ENCODE data around the gene LBX1. TPM values are rescaled to one million over a fixed set of nuclear protein-coding genes. Genes with fewer than 3 reads are reported as not detected.

Gene LBX1
- total RNA-seq, 2 experiments from 2014 or later, result not detected

DNA sequence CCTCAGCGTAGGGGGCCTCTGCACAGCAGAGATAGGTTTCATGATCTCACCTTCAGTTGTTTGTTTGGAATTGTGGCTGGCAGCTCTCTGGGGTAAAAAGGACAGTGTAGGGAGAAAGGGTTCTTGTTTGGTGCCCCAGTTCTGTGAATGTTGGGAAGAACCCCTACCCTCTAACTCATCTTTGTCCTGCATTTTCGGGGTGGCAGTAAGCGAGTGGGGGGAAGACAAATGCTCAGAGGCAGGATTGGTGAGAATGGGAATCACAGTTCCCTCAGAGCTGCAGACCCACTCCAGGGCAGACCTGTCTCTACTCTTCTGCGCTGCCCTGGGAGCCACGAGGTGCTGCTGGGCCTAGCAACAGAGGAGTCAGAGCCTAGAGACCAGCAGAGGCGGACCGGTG lies 1.8 kb upstream of the LBX1 start:
- DNase-seq, result no peak
- Histone ChIP-seq H3K4me3 (ENCODE audit: low read length) (no peak overlapping the region), H3K9me3 (ENCODE audit: control insufficient read depth in 1 of 2, insufficient read depth in 1 of 2, low read length in 2 of 2) (peaks cover 0 to 34% of the 10 kb centered on the region in 2 experiments), H3K4me1 (ENCODE audit: insufficient read depth, low read length) (peaks cover 45% of the 10 kb centered on the region), H3K36me3 (ENCODE audit: insufficient read depth, low read length) (no peaks in the 10 kb centered on the region), H3K27me3 (ENCODE audit: control insufficient read depth in 1 of 2, insufficient read depth in 2 of 2, low read length in 2 of 2) (peaks cover 86 to 98% of the 10 kb centered on the region in 2 experiments), H3K27ac (ENCODE audit: low read depth in 1 of 2, low read length in 2 of 2) (no peak overlapping the region)
- H3K4me1 Mint-ChIP-seq (ENCODE audit: low read depth), result peaks cover 28% of the 10 kb centered on the region
- no peak overlapping the region for H3K27ac Mint-ChIP-seq
- TF ChIP-seq, protein P1, sequence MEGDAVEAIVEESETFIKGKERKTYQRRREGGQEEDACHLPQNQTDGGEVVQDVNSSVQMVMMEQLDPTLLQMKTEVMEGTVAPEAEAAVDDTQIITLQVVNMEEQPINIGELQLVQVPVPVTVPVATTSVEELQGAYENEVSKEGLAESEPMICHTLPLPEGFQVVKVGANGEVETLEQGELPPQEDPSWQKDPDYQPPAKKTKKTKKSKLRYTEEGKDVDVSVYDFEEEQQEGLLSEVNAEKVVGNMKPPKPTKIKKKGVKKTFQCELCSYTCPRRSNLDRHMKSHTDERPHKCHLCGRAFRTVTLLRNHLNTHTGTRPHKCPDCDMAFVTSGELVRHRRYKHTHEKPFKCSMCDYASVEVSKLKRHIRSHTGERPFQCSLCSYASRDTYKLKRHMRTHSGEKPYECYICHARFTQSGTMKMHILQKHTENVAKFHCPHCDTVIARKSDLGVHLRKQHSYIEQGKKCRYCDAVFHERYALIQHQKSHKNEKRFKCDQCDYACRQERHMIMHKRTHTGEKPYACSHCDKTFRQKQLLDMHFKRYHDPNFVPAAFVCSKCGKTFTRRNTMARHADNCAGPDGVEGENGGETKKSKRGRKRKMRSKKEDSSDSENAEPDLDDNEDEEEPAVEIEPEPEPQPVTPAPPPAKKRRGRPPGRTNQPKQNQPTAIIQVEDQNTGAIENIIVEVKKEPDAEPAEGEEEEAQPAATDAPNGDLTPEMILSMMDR (IDR thresholded peaks at IDR 0.05), result no peak
- ATAC-seq (ENCODE audit: poor library complexity), result no peak
- no peaks in the 10 kb centered on the region for H3K36me3 Mint-ChIP-seq (ENCODE audit: low read depth)
- ChIA-PET CTCF (no interaction called here), POLR2A (interaction anchor here (0.7 kb wide), 1 partner anchor 15 kb away, joined by 3 read pairs; no protein-coding TSS in a partner anchor)
- H3K9me3 Mint-ChIP-seq, result no peaks in the 10 kb centered on the region
- intact Hi-C loops (cut with DNase I, micrococcal nuclease), result no loop called here
- H3K4me3 Mint-ChIP-seq, result no peak overlapping the region
- H3K27me3 Mint-ChIP-seq, result peaks cover 87% of the 10 kb centered on the region

DNA sequence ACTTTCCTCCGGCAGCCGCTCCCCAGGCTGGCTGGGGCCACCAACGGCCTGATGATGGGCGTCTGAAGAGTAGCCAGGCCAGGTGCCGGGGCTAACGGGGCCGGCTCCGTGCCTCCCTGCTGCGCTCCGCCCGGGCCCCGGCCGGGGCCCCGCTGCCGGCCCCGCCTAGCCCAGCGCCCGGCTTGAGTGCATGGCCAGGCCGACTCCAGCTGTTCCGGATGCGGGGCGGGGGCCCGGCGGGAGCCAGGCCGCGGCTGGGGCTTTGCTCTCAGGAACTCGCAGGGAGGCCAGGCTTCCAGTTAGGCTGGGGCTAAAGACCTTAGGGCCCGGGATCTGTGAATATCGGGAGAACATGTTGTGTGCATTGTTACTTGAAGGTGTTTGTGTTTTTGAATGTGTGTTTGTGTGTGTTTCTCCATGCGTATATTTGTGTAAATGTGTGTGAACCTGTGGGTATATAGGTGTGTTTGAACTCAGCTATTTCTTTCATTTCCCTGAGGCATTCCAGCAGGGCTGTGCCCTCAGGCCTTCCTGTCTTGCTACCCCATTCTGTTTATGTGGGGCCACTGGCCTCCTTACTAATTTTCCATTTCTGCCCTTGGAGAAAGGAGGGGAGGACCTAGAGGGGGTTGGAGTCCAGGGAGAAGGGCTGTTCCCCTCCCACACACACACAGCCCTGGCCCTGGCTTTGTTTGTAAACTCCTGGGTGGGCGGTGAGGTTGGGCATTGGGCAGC lies 1.1 kb upstream of the LBX1 start:
- no peaks in the 10 kb centered on the region for H3K36me3 Mint-ChIP-seq (ENCODE audit: low read depth)
- Histone ChIP-seq H3K27me3 (ENCODE audit: control insufficient read depth in 1 of 2, insufficient read depth in 2 of 2, low read length in 2 of 2) (peaks cover 86 to 98% of the 10 kb centered on the region in 2 experiments), H3K9me3 (ENCODE audit: control insufficient read depth in 1 of 2, insufficient read depth in 1 of 2, low read length in 2 of 2) (peaks cover 0 to 39% of the 10 kb centered on the region in 2 experiments), H3K4me1 (ENCODE audit: insufficient read depth, low read length) (peaks cover 49% of the 10 kb centered on the region), H3K27ac (ENCODE audit: low read depth in 1 of 2, low read length in 2 of 2) (no peak overlapping the region), H3K36me3 (ENCODE audit: insufficient read depth, low read length) (no peaks in the 10 kb centered on the region), H3K4me3 (ENCODE audit: low read length) (no peak overlapping the region)
- peaks cover 87% of the 10 kb centered on the region for H3K27me3 Mint-ChIP-seq
- no peak overlapping the region for H3K27ac Mint-ChIP-seq
- ChIA-PET POLR2A (interaction anchor here (0.7 kb wide), 1 partner anchor 14 kb away, joined by 3 read pairs; no protein-coding TSS in a partner anchor), CTCF (no interaction called here)
- ATAC-seq (ENCODE audit: poor library complexity) (no peak), DNase-seq (no peak)
- H3K4me1 Mint-ChIP-seq (ENCODE audit: low read depth), result peaks cover 36% of the 10 kb centered on the region
- H3K9me3 Mint-ChIP-seq, result no peaks in the 10 kb centered on the region
- peak overlapping the region; percentile 74 for H3K4me3 Mint-ChIP-seq
- TF ChIP-seq, protein P1 (IDR thresholded peaks at IDR 0.05), result no peak
- intact Hi-C loops (cut with DNase I, micrococcal nuclease), result no loop called here

DNA sequence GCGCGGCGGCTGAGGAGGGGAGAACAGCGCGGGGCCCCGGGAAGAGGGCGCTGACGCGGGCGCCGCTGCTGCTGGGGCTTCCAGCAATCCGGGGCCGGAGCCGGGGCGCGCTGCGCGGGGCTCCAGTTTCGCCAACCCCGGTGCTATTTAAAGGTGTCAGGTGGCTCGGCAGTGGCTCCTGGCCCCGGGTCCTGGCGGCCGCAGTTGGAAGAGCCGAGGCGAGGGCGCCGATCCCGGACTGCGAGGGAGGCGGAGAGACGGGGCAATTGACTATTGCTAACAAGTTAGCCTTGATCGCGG lies 347 bp downstream of the LBX1 start:
- no peak overlapping the region for H3K27ac Mint-ChIP-seq
- ATAC-seq (ENCODE audit: poor library complexity) (no peak), DNase-seq (peak in 1 of 14 experiments; percentile 32)
- POLR2A ChIA-PET, result no interaction called here
- Histone ChIP-seq H3K27ac (ENCODE audit: low read depth in 1 of 2, low read length in 2 of 2) (no peak overlapping the region), H3K9me3 (ENCODE audit: control insufficient read depth in 1 of 2, insufficient read depth in 1 of 2, low read length in 2 of 2) (peaks cover 0 to 45% of the 10 kb centered on the region in 2 experiments), H3K27me3 (ENCODE audit: control insufficient read depth in 1 of 2, insufficient read depth in 2 of 2, low read length in 2 of 2) (peaks cover 79 to 97% of the 10 kb centered on the region in 2 experiments), H3K4me1 (ENCODE audit: insufficient read depth, low read length) (peaks cover 57% of the 10 kb centered on the region), H3K36me3 (ENCODE audit: insufficient read depth, low read length) (no peaks in the 10 kb centered on the region), H3K4me3 (ENCODE audit: low read length) (no peak overlapping the region)
- no peaks in the 10 kb centered on the region for H3K36me3 Mint-ChIP-seq (ENCODE audit: low read depth)
- peak overlapping the region; percentile 79 for H3K4me3 Mint-ChIP-seq
- TF ChIP-seq, protein P1 (IDR thresholded peaks at IDR 0.05), result no peak
- CTCF ChIA-PET, result no interaction called here
- H3K4me1 Mint-ChIP-seq (ENCODE audit: low read depth), result peaks cover 45% of the 10 kb centered on the region
- intact Hi-C loops (cut with DNase I, micrococcal nuclease), result no loop called here
- H3K9me3 Mint-ChIP-seq, result no peaks in the 10 kb centered on the region
- peaks cover 85% of the 10 kb centered on the region for H3K27me3 Mint-ChIP-seq

Data from CD4-positive, alpha-beta T cell (primary cell).